Calu3 (cell line): ENCODE measurements around the gene PPP3CA. TPM values are rescaled to one million over a fixed set of nuclear protein-coding genes. Genes with fewer than 3 reads are reported as not detected.

Source experiments
- BruUV-seq: library from RNA; stranded (reverse); fragments of 400-500 nt; replicated peaks from 2 replicates; lab custom pipeline; 2021; lab: Mats Ljungman, UMichigan
- CTCF ChIA-PET: fragments of 300-600 bp; sonication (Branson Sonifier 250); formaldehyde crosslinking; loops from one replicate; lab custom pipeline; 2022; ENCODE audit warnings: antibody characterized with exemption; lab: Charles Lee
- DNase-seq: peaks from one replicate; pipeline ENCODE4 v3.0.0; 2022
- H3K27ac Mint-ChIP-seq: one replicate; pipeline ENCODE4 v1.8.0; 2022; ENCODE audit warnings: mixed read lengths; ENCODE audit not compliant: unreplicated experiment
- H3K27me3 Mint-ChIP-seq: one replicate; pipeline ENCODE4 v1.8.0; 2022; ENCODE audit warnings: mixed read lengths; ENCODE audit not compliant: unreplicated experiment
- H3K36me3 Mint-ChIP-seq: one replicate; pipeline ENCODE4 v1.8.0; 2022; ENCODE audit warnings: mild to moderate bottlenecking, moderate library complexity, mixed read lengths; ENCODE audit not compliant: insufficient read depth, unreplicated experiment
- H3K4me1 Mint-ChIP-seq: one replicate; pipeline ENCODE4 v1.8.0; 2022; ENCODE audit warnings: mild to moderate bottlenecking, low read depth, mixed read lengths; ENCODE audit not compliant: unreplicated experiment
- H3K4me3 Mint-ChIP-seq: one replicate; pipeline ENCODE4 v1.8.0; 2022; ENCODE audit warnings: mild to moderate bottlenecking, low read depth, moderate library complexity, mixed read lengths; ENCODE audit not compliant: unreplicated experiment
- H3K9me3 Mint-ChIP-seq: one replicate; pipeline ENCODE4 v1.8.0; 2022; ENCODE audit warnings: low read depth, mixed read lengths; ENCODE audit not compliant: unreplicated experiment
- CTCF ChIP-seq: fragments of 200-600 bp; IDR thresholded peaks from one replicate; pipeline ENCODE4 v1.8.0; 2022; ENCODE audit warnings: antibody characterized with exemption; ENCODE audit not compliant: unreplicated experiment
- intact Hi-C: fragments of 100-400 bp; cut with micrococcal nuclease; formaldehyde crosslinking; loops from one replicate; pipeline ENCODE4 v1.10.0; 2022; ENCODE audit not compliant: unreplicated experiment
- total RNA-seq: library from RNA; stranded (reverse); gene quantifications from 2 replicates; pipeline ENCODE4 v1.2.3, GENCODE V29; 2022

PPP3CA gene
- total RNA-seq, 1 experiment from 2014 or later: 33.7 TPM

- CTCF ChIA-PET: interaction anchor here (0.6 kb wide), 1 partner anchor 18 kb away, joined by 4 read pairs; no protein-coding TSS in a partner anchor
- H3K27me3 Mint-ChIP-seq: no peaks in the 10 kb centered on the region
- H3K36me3 Mint-ChIP-seq: no peaks in the 10 kb centered on the region
- H3K4me1 Mint-ChIP-seq: peaks cover 22% of the 10 kb centered on the region
- no peak for DNase-seq
- H3K9me3 Mint-ChIP-seq: no peaks in the 10 kb centered on the region
- no peak overlapping the region for H3K27ac Mint-ChIP-seq
- no TSS peak for BruUV-seq
- intact Hi-C loops: no loop called here
- H3K4me3 Mint-ChIP-seq: no peak overlapping the region
- TF ChIP-seq CTCF: no peak
Observed at GRCh38 chr4:101244349-101244748, 103.0 kb downstream of the PPP3CA start.

GRCh38 chr4:101242441-101242840 lies 104.9 kb downstream of the PPP3CA start:
- no TSS peak for BruUV-seq
- DNase-seq: no peak
- no peaks in the 10 kb centered on the region for H3K9me3 Mint-ChIP-seq
- TF ChIP-seq CTCF: no peak
- H3K36me3 Mint-ChIP-seq: no peaks in the 10 kb centered on the region
- CTCF ChIA-PET: interaction anchor here (0.9 kb wide), 1 partner anchor 102 kb away, joined by 3 read pairs; no protein-coding TSS in a partner anchor
- intact Hi-C loops: no loop called here
- H3K4me1 Mint-ChIP-seq: peaks cover 36% of the 10 kb centered on the region
- H3K27ac Mint-ChIP-seq: no peak overlapping the region
- no peaks in the 10 kb centered on the region for H3K27me3 Mint-ChIP-seq
- no peak overlapping the region for H3K4me3 Mint-ChIP-seq

GRCh38 chr4:101240099-101240498 lies 107.2 kb downstream of the PPP3CA start:
- Mint-ChIP-seq H3K9me3 (no peaks in the 10 kb centered on the region), H3K36me3 (no peaks in the 10 kb centered on the region), H3K27me3 (no peaks in the 10 kb centered on the region), H3K4me3 (no peak overlapping the region), H3K27ac (no peak overlapping the region), H3K4me1 (peaks cover 36% of the 10 kb centered on the region)
- intact Hi-C loops: no loop called here
- DNase-seq: no peak
- no peak for TF ChIP-seq CTCF
- no TSS peak for BruUV-seq
- CTCF ChIA-PET: no interaction called here

DNA sequence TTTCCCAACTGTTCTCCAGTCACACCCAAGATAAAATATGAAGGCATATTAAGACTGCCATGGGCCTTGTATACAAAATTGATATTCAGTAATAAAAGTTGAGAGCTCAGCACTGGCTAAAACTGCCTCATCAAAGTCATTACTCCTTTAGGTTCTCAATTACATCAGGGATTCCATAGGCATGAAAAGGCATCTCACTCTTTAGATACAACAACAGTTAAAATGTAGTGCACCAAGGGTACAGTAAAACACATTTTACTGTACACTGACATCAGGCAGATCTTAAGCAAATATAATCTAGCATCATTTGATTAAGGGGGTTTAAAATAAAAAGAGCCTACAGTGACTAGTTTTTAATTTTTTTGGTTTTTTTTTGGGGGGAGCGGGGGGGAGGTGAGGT lies 107.7 kb downstream of the PPP3CA start:
- CTCF ChIA-PET: no interaction called here
- no peak for TF ChIP-seq CTCF
- Mint-ChIP-seq H3K36me3 (no peaks in the 10 kb centered on the region), H3K4me1 (peaks cover 36% of the 10 kb centered on the region), H3K27me3 (no peaks in the 10 kb centered on the region), H3K9me3 (no peaks in the 10 kb centered on the region), H3K4me3 (no peak overlapping the region), H3K27ac (no peak overlapping the region)
- no TSS peak for BruUV-seq
- intact Hi-C loops: no loop called here
- DNase-seq: no peak
